ENCODE data around the gene MLPH.
A peak's percentile ranks its signal among the peaks of the same experiment; 100 is the strongest.

MLPH gene

GRCh38 chr2:237529452-237530402, 42.7 kb downstream of the MLPH start:
- H3F3A ChIP-seq (ENCODE audit: control insufficient read depth, insufficient read depth), result no peaks in the 10 kb centered on the region
- H3K79me2 ChIP-seq (ENCODE audit: control insufficient read depth, low read length), result no peaks in the 10 kb centered on the region
- H3K9me2 ChIP-seq (replicated peaks; ENCODE audit: control insufficient read depth, low read length), result no peaks in the 10 kb centered on the region
- H3K4me2 ChIP-seq (ENCODE audit: low read length), result peak overlapping the region; percentile 46
- TF ChIP-seq EZH2phosphoT487 (IDR thresholded peaks at IDR 0.05; ENCODE audit: borderline replicate concordance, low read length), result no peak
- TF ChIP-seq CTCF (IDR thresholded peaks at IDR 0.05; ENCODE audit: low read depth, low read length, poor library complexity, severe bottlenecking), result no peak
- H3K9me3 ChIP-seq (ENCODE audit: control insufficient read depth, insufficient read depth, low read length), result no peaks in the 10 kb centered on the region
- no peaks in the 10 kb centered on the region for H3K36me3 ChIP-seq (ENCODE audit: control insufficient read depth, low read length)
- H3K27me3 ChIP-seq (ENCODE audit: control insufficient read depth, low read length), result no peaks in the 10 kb centered on the region
- H3K4me3 ChIP-seq (ENCODE audit: low read length), result peak overlapping the region; percentile 29
- peak overlapping the region; percentile 56 for H3K27ac ChIP-seq (ENCODE audit: low read depth, low read length)
- no peaks in the 10 kb centered on the region for H4K20me1 ChIP-seq (ENCODE audit: control insufficient read depth, insufficient read depth, low read depth, low read length)
- peaks cover 25% of the 10 kb centered on the region for H3K4me1 ChIP-seq (ENCODE audit: control insufficient read depth, low read length)

- Histone ChIP-seq H3K4me3 (ENCODE audit: low read length) (no peak overlapping the region; the same call in 1 of the 2 replicates), H3F3A (ENCODE audit: control insufficient read depth, insufficient read depth) (no peaks in the 10 kb centered on the region), H3K4me2 (ENCODE audit: low read length) (peak overlapping the region; percentile 46)
Measured at GRCh38 chr2:237530472-237531433, 43.7 kb downstream of the MLPH start.

GRCh38 chr2:237532160-237532559, 45.1 kb downstream of the MLPH start:
- Histone ChIP-seq H3K36me3 (ENCODE audit: control insufficient read depth, low read length) (no peaks in the 10 kb centered on the region), H3K9me3 (ENCODE audit: control insufficient read depth, insufficient read depth, low read length) (no peaks in the 10 kb centered on the region), H3K79me2 (ENCODE audit: control insufficient read depth, low read length) (no peaks in the 10 kb centered on the region), H3K4me1 (ENCODE audit: control insufficient read depth, low read length) (peaks cover 25% of the 10 kb centered on the region), H3K27ac (ENCODE audit: low read depth, low read length) (no peak overlapping the region), H3K4me3 (ENCODE audit: low read length) (no peak overlapping the region), H3K27me3 (ENCODE audit: control insufficient read depth, low read length) (no peaks in the 10 kb centered on the region), H3F3A (ENCODE audit: control insufficient read depth, insufficient read depth) (no peaks in the 10 kb centered on the region), H4K20me1 (ENCODE audit: control insufficient read depth, insufficient read depth, low read depth, low read length) (no peaks in the 10 kb centered on the region), H3K9me2 (replicated peaks; ENCODE audit: control insufficient read depth, low read length) (no peaks in the 10 kb centered on the region), H3K4me2 (ENCODE audit: low read length) (no peak overlapping the region)
- TF ChIP-seq CTCF (IDR thresholded peaks at IDR 0.05; ENCODE audit: low read depth, low read length, poor library complexity, severe bottlenecking), result no peak
- TF ChIP-seq EZH2phosphoT487 (IDR thresholded peaks at IDR 0.05; ENCODE audit: borderline replicate concordance, low read length), result no peak

More at GRCh38 chr2:237530472-237531433, 43.7 kb downstream of the MLPH start:
- Histone ChIP-seq H3K79me2 (ENCODE audit: control insufficient read depth, low read length) (no peaks in the 10 kb centered on the region), H3K9me2 (replicated peaks; ENCODE audit: control insufficient read depth, low read length) (no peaks in the 10 kb centered on the region), H3K9me3 (ENCODE audit: control insufficient read depth, insufficient read depth, low read length) (no peaks in the 10 kb centered on the region), H3K27me3 (ENCODE audit: control insufficient read depth, low read length) (no peaks in the 10 kb centered on the region), H3K36me3 (ENCODE audit: control insufficient read depth, low read length) (no peaks in the 10 kb centered on the region), H3K27ac (ENCODE audit: low read depth, low read length) (peak overlapping the region; percentile 56), H4K20me1 (ENCODE audit: control insufficient read depth, insufficient read depth, low read depth, low read length) (no peaks in the 10 kb centered on the region), H3K4me1 (ENCODE audit: control insufficient read depth, low read length) (peaks cover 25% of the 10 kb centered on the region)
- TF ChIP-seq CTCF (IDR thresholded peaks at IDR 0.05; ENCODE audit: low read depth, low read length, poor library complexity, severe bottlenecking) (no peak), EZH2phosphoT487 (IDR thresholded peaks at IDR 0.05; ENCODE audit: borderline replicate concordance, low read length) (no peak)
